K562 (cell line): Measurements from ENCODE around the gene WTAP. TPM values are rescaled to one million over a fixed set of nuclear protein-coding genes. Genes with fewer than 3 reads are reported as not detected.

Source experiments
- ATAC-seq: fragments of 200-7000 bp; cut with Tn5 transposase; 3 replicates; pipeline ENCODE4 v1.9.1; 2020; ENCODE audit warnings: moderate library complexity
- BruUV-seq: library from RNA; stranded (reverse); fragments of 400-500 nt; replicated peaks from 2 replicates; lab custom pipeline; 2021; lab: Mats Ljungman, UMichigan
- CTCF ChIA-PET: fragments of 300-600 bp; formaldehyde crosslinking; extraction: SDS; loops from one replicate; lab custom pipeline; 2021; ENCODE audit warnings: low intra/inter-chr PET ratio; lab: Yijun Ruan, JAX
- POLR2A ChIA-PET: fragments of 300-600, 350-650 bp; sonication (Branson Sonifier 250); formaldehyde crosslinking; extraction: SDS; loops from one replicate; lab custom pipeline; 2021; ENCODE audit warnings: antibody characterized with exemption, inconsistent platforms; lab: Yijun Ruan, JAX
- DNase-seq, 4 experiments: peaks; one replicate each; pipeline versions ENCODE4 v3.0.0 to v3.0.0-alpha.2; 2011 to 2018; ENCODE audit warnings: low spot score in 3 of 4, mixed read lengths in 3 of 4; ENCODE audit errors: extremely low read depth in 1 of 4
- FAIRE-seq: peaks from 2 replicates; lab custom pipeline; 2011; peaks lifted over from hg19 to GRCh38; lab: Jason Lieb, UNC
- H2AFZ ChIP-seq: 2 replicates; pipeline ENCODE4 v1.6.0; 2011; ENCODE audit warnings: low read depth, low read length, control low read depth, inconsistent platforms
- H3K27ac ChIP-seq: fragments of 200-600 bp; 3 replicates; pipeline ENCODE4 v1.8.0; 2011; ENCODE audit warnings: low read depth, mild to moderate bottlenecking, control low read depth, inconsistent platforms, low read length, moderate library complexity, mixed read lengths; ENCODE audit errors: extremely low read depth
- H3K27me3 ChIP-seq, 2 experiments: fragments of 300-600 bp in 1 of 2; 2 replicates in 1 of 2; 3 replicates in 1 of 2; pipeline versions ENCODE4 v1.6.0 to v1.8.0; 2011; ENCODE audit warnings: inconsistent platforms in 2 of 2, low read length in 2 of 2, mild to moderate bottlenecking in 1 of 2, mixed read lengths in 1 of 2, moderate library complexity in 1 of 2; ENCODE audit not compliant: control insufficient read depth in 2 of 2, insufficient read depth in 2 of 2
- H3K36me3 ChIP-seq: fragments of 300-600 bp; 3 replicates; pipeline ENCODE4 v1.8.0; 2011; ENCODE audit warnings: mild to moderate bottlenecking, low read length, inconsistent platforms; ENCODE audit not compliant: control insufficient read depth, insufficient read depth
- H3K4me1 ChIP-seq, 2 experiments: fragments of 200-600 bp in 1 of 2; replicated peaks in 1 of 2; 2 replicates in 1 of 2; 3 replicates in 1 of 2; pipeline versions ENCODE4 v1.5.1 to v1.8.0; 2011; ENCODE audit warnings: inconsistent platforms in 2 of 2, low read length in 2 of 2, mild to moderate bottlenecking in 1 of 2, mixed read lengths in 1 of 2, moderate library complexity in 1 of 2; ENCODE audit not compliant: control insufficient read depth in 2 of 2, insufficient read depth in 2 of 2
- H3K4me2 ChIP-seq: 2 replicates; pipeline ENCODE4 v1.6.1; 2011; ENCODE audit warnings: low read length, control low read depth, inconsistent platforms, mixed read lengths; ENCODE audit not compliant: insufficient read depth
- H3K4me3 ChIP-seq: fragments of 200-600 bp; sonication (generic), shearing (Covaris generic); 2 replicates; pipeline ENCODE4 v1.5.1; 2016; ENCODE audit warnings: control low read depth, inconsistent platforms
- H3K79me2 ChIP-seq: fragments of 200-600 bp; 3 replicates; pipeline ENCODE4 v1.8.0; 2011; ENCODE audit warnings: low read length, inconsistent platforms; ENCODE audit not compliant: control insufficient read depth, insufficient read depth
- H3K9ac ChIP-seq, 2 experiments: 2 replicates each; pipeline versions ENCODE4 v1.6.0 to v1.6.1; 2011; ENCODE audit warnings: low read depth in 2 of 2, low read length in 2 of 2, control low read depth in 1 of 2, inconsistent platforms in 1 of 2, mild to moderate bottlenecking in 1 of 2, mixed read lengths in 1 of 2; ENCODE audit not compliant: insufficient read depth in 1 of 2
- H3K9me1 ChIP-seq: one replicate; pipeline ENCODE4 v1.6.0; 2011; ENCODE audit warnings: inconsistent platforms, mild to moderate bottlenecking, low read length, moderate library complexity; ENCODE audit not compliant: control insufficient read depth, insufficient read depth
- H3K9me3 ChIP-seq: replicated peaks from 2 replicates; pipeline ENCODE4 v1.5.1; 2011; ENCODE audit warnings: low read depth, low read length, inconsistent platforms; ENCODE audit not compliant: control insufficient read depth, insufficient read depth
- H4K20me1 ChIP-seq: replicated peaks from 2 replicates; pipeline ENCODE4 v1.6.1; 2011; ENCODE audit warnings: low read length, inconsistent platforms, mixed read lengths; ENCODE audit not compliant: control insufficient read depth, insufficient read depth
- ETV1 ChIP-seq: fragments of 450-650 bp; conservative IDR thresholded peaks from 2 replicates; pipeline ENCODE4 v1.6.1; 2016; ENCODE audit warnings: missing genetic modification characterization, control low read depth, low read depth, missing compliant biosample characterization
- FOSL1 ChIP-seq: fragments of 200-800 bp; sonication (Bioruptor generic); conservative IDR thresholded peaks from 2 replicates; pipeline ENCODE4 v1.6.1; 2016; ENCODE audit warnings: missing genetic modification characterization, missing compliant biosample characterization
- KDM5B ChIP-seq: fragments of 200-600 bp; sonication (generic); IDR thresholded peaks from 2 replicates; pipeline ENCODE4 v1.6.1; 2012; ENCODE audit warnings: low read depth, mild to moderate bottlenecking, moderate library complexity, low read length, control low read depth, inconsistent platforms; ENCODE audit not compliant: insufficient replicate concordance
- MCM5 ChIP-seq: fragments of 450-650 bp; IDR thresholded peaks from 2 replicates; pipeline ENCODE4 v1.6.1; 2016; ENCODE audit warnings: low read depth
- NFATC3 ChIP-seq: fragments of 450-650 bp; IDR thresholded peaks from 2 replicates; pipeline ENCODE4 v1.6.1; 2017; ENCODE audit warnings: mild to moderate bottlenecking
- POLR2A ChIP-seq: fragments of 450-650 bp; conservative IDR thresholded peaks from 2 replicates; pipeline ENCODE4 v1.6.1; 2016
- POLR2AphosphoS2 ChIP-seq: IDR thresholded peaks from 2 replicates; pipeline ENCODE4 v1.6.1; 2012; ENCODE audit warnings: low read length, improper control_type of control experiment
- POLR2AphosphoS5 ChIP-seq: IDR thresholded peaks from 2 replicates; pipeline ENCODE4 v1.6.1; 2011; ENCODE audit warnings: mild to moderate bottlenecking, low read depth, low read length, moderate library complexity; ENCODE audit not compliant: control insufficient read depth, insufficient read depth
- RBFOX2 ChIP-seq: fragments of 200-400 bp; formaldehyde crosslinking; IDR thresholded peaks from 2 replicates; pipeline ENCODE4 v1.6.1; 2017; ENCODE audit warnings: low read depth, mild to moderate bottlenecking, low read length, moderate library complexity
- SREBF2 ChIP-seq: sonication (generic); formaldehyde crosslinking; IDR thresholded peaks from 2 replicates; pipeline ENCODE4 v1.4.0; 2020; ENCODE audit warnings: mild to moderate bottlenecking, missing genetic modification reagents
- SUPT5H ChIP-seq: fragments of 450-650 bp; IDR thresholded peaks from 2 replicates; pipeline ENCODE4 v1.6.1; 2016
- U2AF2 ChIP-seq: fragments of 200-400 bp; formaldehyde crosslinking; optimal IDR thresholded peaks from 2 replicates; pipeline ENCODE3; 2017; ENCODE audit warnings: low read depth, mild to moderate bottlenecking, low read length
- WGBS: fragments of 100-300 bp; shearing (Covaris generic); methylation state at CpG from one replicate; pipeline ENCODE4 v1.1.6; 2016; ENCODE audit warnings: low coverage, mixed read lengths; ENCODE audit not compliant: insufficient coverage; ENCODE audit errors: missing lambda C conversion rate; 5-methylcytosine and 5-hydroxymethylcytosine counted together
- in situ Hi-C: fragments of 300-500 bp; cut with MboI; formaldehyde crosslinking; loops from 4 replicates; pipeline ENCODE4 v1.15.0; 2018; ENCODE audit warnings: inconsistent platforms, mixed read lengths
- intact Hi-C: fragments of 100-400 bp; cut with micrococcal nuclease; formaldehyde crosslinking; loops from 2 replicates; pipeline ENCODE4 v1.14.2; 2022
- polyA plus RNA-seq, 8 experiments: library from polyadenylated mRNA; depleted of rRNA in 4 of 8; stranded (reverse) in 5 of 8; unstranded in 3 of 8; fragments of >200 nt; fragmentation: Nextera tagmentation in 2 of 8; fragmentation: Illumina TruSeq in 1 of 8; extraction: Ambion mirVana in 2 of 8; extraction: Trizol in 1 of 8; gene quantifications; 2 replicates each; pipeline versions ENCODE4 v1.2.1 to v1.2.3, GENCODE V29; 2011 to 2014; ENCODE audit warnings: inconsistent platforms in 1 of 8, missing spikeins in 1 of 8
- total RNA-seq, 7 experiments: library from RNA; depleted of rRNA in 6 of 7; stranded (reverse); fragments of >200 nt in 6 of 7; fragmentation: Illumina TruSeq in 2 of 7; extraction: Trizol in 2 of 7; gene quantifications; 2 replicates each; pipeline versions ENCODE4 v1.2.1 to v1.2.3, GENCODE V29; 2011 to 2021; ENCODE audit warnings: low replicate concordance in 1 of 7
- TF ChIP-seq, protein P1 (sequence below), 2 experiments: fragments of 250-450 bp in 1 of 2; fragments of 450-650 bp in 1 of 2; sonication (Bioruptor Pico) in 1 of 2; IDR thresholded peaks; 2 replicates each; pipeline versions ENCODE4 v1.6.1 to v1.8.0; 2016 to 2021; ENCODE audit warnings: mild to moderate bottlenecking in 2 of 2, moderate library complexity in 2 of 2, missing compliant biosample characterization in 1 of 2, missing genetic modification characterization in 1 of 2
- TF ChIP-seq, protein P2 (sequence below): sonication (generic); formaldehyde crosslinking; IDR thresholded peaks from 2 replicates; pipeline ENCODE4 v1.8.0; 2022; ENCODE audit warnings: mild to moderate bottlenecking, missing genetic modification reagents
- TF ChIP-seq, protein P3 (sequence below), 2 experiments: fragments of 450-650 bp in 1 of 2; IDR thresholded peaks; 2 replicates each; pipeline ENCODE4 v1.6.1; 2011 to 2017; ENCODE audit warnings: low read depth in 2 of 2, antibody characterized with exemption in 1 of 2, borderline replicate concordance in 1 of 2, low read length in 1 of 2, mild to moderate bottlenecking in 1 of 2, mixed read lengths in 1 of 2; ENCODE audit not compliant: control insufficient read depth in 1 of 2

Gene WTAP
- total and polyA plus RNA-seq, 9 of the 15 experiments (the other 6 are each of a cell fraction or from before 2014, with no cell fraction given), result 52.4 to 156 (median 110) TPM

DNA sequence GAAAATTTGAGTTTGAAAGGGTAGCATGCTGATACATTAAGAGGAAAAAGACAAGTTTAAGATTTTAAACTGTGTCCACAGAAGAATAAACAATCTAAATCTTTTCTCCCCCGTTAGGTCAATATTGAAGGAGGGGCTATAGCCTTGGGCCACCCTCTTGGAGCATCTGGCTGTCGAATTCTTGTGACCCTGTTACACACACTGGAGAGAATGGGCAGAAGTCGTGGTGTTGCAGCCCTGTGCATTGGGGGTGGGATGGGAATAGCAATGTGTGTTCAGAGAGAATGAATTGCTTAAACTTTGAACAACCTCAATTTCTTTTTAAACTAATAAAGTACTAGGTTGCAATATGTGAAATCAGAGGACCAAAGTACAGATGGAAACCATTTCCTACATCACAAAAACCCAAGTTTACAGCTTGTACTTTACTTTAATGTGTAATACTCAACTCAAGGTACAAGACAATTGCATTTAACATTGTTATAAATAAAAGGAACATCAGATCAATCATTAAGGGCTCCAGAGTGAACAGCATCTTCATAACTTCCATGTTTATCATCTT is 51.3 kb downstream of the WTAP start:
- Histone ChIP-seq H3K4me1 (0 out of 5 replicates have a peak, but pooled peaks cover 0 to 4% of the 10 kb centered on the region in 2 experiments), H3K36me3 (peaks cover 100% of the 10 kb centered on the region), H3K9me3 (no peaks in the 10 kb centered on the region), H3K4me3 (no peak overlapping the region), H4K20me1 (peaks cover 11% of the 10 kb centered on the region), H3K79me2 (peaks cover 29% of the 10 kb centered on the region), H3K9ac (no peak overlapping the region), H3K9me1 (no peaks in the 10 kb centered on the region)
- ChIA-PET POLR2A (interaction anchor here (1.6 to 4.1 kb wide), 2 partner anchors 11 to 18 kb away, joined by 4 to 20 read pairs; partner anchors contain the start of genes MRPL18 and TCP1), CTCF (no interaction called here)
- BruUV-seq, result TSS peak; percentile 61
- DNase-seq, result peak in 3 of 4 experiments; percentile 10 to 46 (median 30)
- no peak for FAIRE-seq
- in situ Hi-C loops, result no loop called here
- TF ChIP-seq FOSL1 (no peak), POLR2A (peak; percentile 45), POLR2AphosphoS2 (peak; percentile 25; the same call in 1 of the 2 replicates), KDM5B (peak; percentile 17), U2AF2 (no peak), ETV1 (tag) (no peak), MCM5 (no peak), SREBF2 (CRISPR knock-in tag) (no peak), SUPT5H (peak; percentile 15; the same call in 1 of the 2 replicates), NFATC3 (no peak), POLR2AphosphoS5 (peak; percentile 62; the same call in 1 of the 2 replicates), RBFOX2 (peak; percentile 46)
- TF ChIP-seq, protein P1, sequence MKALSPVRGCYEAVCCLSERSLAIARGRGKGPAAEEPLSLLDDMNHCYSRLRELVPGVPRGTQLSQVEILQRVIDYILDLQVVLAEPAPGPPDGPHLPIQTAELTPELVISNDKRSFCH (CRISPR knock-in tag; IDR thresholded peaks at IDR 0.05), result no peak
- TF ChIP-seq, protein P1 (tag; IDR thresholded peaks at IDR 0.05), result no peak
- TF ChIP-seq, protein P2, sequence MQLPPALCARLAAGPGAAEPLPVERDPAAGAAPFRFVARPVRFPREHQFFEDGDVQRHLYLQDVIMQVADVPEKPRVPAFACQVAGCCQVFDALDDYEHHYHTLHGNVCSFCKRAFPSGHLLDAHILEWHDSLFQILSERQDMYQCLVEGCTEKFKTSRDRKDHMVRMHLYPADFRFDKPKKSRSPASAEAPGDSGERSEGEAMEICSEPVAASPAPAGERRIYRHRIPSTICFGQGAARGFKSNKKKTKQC (CRISPR knock-in tag), result no peak
- TF ChIP-seq, protein P3, sequence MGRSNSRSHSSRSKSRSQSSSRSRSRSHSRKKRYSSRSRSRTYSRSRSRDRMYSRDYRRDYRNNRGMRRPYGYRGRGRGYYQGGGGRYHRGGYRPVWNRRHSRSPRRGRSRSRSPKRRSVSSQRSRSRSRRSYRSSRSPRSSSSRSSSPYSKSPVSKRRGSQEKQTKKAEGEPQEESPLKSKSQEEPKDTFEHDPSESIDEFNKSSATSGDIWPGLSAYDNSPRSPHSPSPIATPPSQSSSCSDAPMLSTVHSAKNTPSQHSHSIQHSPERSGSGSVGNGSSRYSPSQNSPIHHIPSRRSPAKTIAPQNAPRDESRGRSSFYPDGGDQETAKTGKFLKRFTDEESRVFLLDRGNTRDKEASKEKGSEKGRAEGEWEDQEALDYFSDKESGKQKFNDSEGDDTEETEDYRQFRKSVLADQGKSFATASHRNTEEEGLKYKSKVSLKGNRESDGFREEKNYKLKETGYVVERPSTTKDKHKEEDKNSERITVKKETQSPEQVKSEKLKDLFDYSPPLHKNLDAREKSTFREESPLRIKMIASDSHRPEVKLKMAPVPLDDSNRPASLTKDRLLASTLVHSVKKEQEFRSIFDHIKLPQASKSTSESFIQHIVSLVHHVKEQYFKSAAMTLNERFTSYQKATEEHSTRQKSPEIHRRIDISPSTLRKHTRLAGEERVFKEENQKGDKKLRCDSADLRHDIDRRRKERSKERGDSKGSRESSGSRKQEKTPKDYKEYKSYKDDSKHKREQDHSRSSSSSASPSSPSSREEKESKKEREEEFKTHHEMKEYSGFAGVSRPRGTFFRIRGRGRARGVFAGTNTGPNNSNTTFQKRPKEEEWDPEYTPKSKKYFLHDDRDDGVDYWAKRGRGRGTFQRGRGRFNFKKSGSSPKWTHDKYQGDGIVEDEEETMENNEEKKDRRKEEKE (IDR thresholded peaks at IDR 0.05; ENCODE audit: borderline replicate concordance in 1 of 2, control insufficient read depth in 1 of 2, low read depth in 2 of 2, low read length in 1 of 2), result peak in 1 of 2 experiments; percentile 37; a peak in 1 of 4 replicates
- TF ChIP-seq, all 486 proteins: peak for 7
- 73% methylated on average over 3 of the region's 3 CpGs for WGBS
- H3K4me2 ChIP-seq, result no peak overlapping the region
- no peaks in the 10 kb centered on the region for H3K27me3 ChIP-seq
- intact Hi-C loops, result no loop called here
- no peak overlapping the region for H3K27ac ChIP-seq
- ATAC-seq, result peak; percentile 52
- H2AFZ ChIP-seq, result no peak overlapping the region
